ENCODE results near the gene CNTNAP2.
"Not testable (repeated sequence)": the region's sequence is repeated elsewhere in the genome, so short reads cannot be mapped to it uniquely, and the experiment has no call there.

CNTNAP2 gene

DNA sequence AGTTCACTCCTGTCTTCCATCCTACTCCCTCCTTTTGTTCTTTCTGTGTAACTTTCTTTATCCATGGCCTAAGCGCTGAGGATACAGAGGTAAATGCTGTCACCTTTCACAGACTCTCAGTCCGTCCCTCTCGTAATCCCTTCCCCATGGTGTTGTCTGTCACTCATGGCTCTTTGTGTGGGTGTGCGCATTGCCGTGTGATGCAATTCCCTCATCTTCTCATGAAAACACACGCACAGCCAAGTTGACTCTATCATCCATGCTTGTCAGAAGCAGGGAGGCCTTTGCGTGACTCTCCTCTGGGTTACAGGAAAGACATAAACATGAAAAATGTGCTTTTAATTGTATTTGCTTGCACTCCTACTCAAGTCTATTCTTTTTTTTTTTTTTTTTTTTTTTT is 2348.3 kb downstream of the CNTNAP2 start:
- Histone ChIP-seq H3K9ac (no peak overlapping the region), H2AFZ (ENCODE audit: low read depth) (no peak overlapping the region), H3K4me3 (IDR thresholded peaks at IDR 0.05; ENCODE audit: insufficient read depth, low read depth, low read length) (no peak overlapping the region), H3K27ac (no peak overlapping the region), H3K4me1 (ENCODE audit: low read depth, poor library complexity, severe bottlenecking) (no peaks in the 10 kb centered on the region), H4K20me1 (ENCODE audit: insufficient read depth) (no peaks in the 10 kb centered on the region), H3K79me2 (ENCODE audit: insufficient read depth, low read depth) (no peaks in the 10 kb centered on the region), H3K27me3 (ENCODE audit: insufficient read depth, low read depth) (no peaks in the 10 kb centered on the region), H3K4me2 (no peak overlapping the region), H3K36me3 (ENCODE audit: insufficient read depth) (no peaks in the 10 kb centered on the region)
- TF ChIP-seq, protein P1, sequence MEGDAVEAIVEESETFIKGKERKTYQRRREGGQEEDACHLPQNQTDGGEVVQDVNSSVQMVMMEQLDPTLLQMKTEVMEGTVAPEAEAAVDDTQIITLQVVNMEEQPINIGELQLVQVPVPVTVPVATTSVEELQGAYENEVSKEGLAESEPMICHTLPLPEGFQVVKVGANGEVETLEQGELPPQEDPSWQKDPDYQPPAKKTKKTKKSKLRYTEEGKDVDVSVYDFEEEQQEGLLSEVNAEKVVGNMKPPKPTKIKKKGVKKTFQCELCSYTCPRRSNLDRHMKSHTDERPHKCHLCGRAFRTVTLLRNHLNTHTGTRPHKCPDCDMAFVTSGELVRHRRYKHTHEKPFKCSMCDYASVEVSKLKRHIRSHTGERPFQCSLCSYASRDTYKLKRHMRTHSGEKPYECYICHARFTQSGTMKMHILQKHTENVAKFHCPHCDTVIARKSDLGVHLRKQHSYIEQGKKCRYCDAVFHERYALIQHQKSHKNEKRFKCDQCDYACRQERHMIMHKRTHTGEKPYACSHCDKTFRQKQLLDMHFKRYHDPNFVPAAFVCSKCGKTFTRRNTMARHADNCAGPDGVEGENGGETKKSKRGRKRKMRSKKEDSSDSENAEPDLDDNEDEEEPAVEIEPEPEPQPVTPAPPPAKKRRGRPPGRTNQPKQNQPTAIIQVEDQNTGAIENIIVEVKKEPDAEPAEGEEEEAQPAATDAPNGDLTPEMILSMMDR (conservative IDR thresholded peaks at IDR 0.05; ENCODE audit: low read depth, low read length): no peak

DNA sequence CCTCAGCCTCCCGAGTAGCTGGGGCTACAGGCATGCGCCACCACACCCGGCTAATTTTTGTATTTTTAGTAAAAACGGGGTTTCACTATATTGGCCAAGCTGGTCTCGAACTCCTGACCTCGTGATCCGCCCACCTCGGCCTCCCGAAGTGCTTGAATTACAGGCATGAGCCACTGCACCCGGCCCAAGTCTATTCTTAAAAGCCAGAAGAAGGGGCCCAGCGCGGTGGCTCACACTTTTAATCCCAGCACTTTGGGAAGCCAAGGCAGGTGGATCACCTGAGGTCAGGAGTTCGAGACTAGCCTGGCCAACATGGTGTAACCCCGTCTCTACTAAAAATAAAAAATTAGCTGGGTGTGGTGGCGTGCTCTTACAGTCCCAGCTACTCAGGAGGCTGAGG is 2348.8 kb downstream of the CNTNAP2 start:
- H3K4me1 ChIP-seq (ENCODE audit: low read depth, poor library complexity, severe bottlenecking); H3K4me3 ChIP-seq (IDR thresholded peaks at IDR 0.05; ENCODE audit: insufficient read depth, low read depth, low read length); H3K79me2 ChIP-seq (ENCODE audit: insufficient read depth, low read depth); H3K36me3 ChIP-seq (ENCODE audit: insufficient read depth); H3K9ac ChIP-seq; H2AFZ ChIP-seq (ENCODE audit: low read depth); H3K27ac ChIP-seq; H4K20me1 ChIP-seq (ENCODE audit: insufficient read depth); H3K27me3 ChIP-seq (ENCODE audit: insufficient read depth, low read depth); H3K4me2 ChIP-seq: not testable (repeated sequence)

DNA sequence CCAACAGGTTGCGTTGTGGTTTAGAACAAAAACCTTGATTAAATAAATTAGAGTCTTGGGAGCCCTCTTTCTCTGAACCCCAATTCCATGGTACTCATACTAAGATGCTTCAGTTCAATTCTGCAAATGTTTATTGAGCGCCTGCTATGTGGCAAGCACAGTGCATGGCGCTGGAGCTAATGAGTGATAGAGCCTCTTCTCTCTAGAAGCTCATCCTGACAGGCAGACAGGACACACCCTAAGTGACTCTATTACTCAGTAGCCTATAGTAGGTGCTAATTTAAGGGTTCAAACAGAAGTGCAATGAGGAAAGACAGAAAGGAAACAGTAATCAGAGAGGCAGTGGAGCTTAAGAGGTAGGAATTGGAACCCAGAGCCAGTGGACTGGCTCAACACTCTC is 2349.5 kb downstream of the CNTNAP2 start:
- H3K4me2 ChIP-seq: no peak overlapping the region
- no peaks in the 10 kb centered on the region for H3K4me1 ChIP-seq (ENCODE audit: low read depth, poor library complexity, severe bottlenecking)
- no peak overlapping the region for H3K9ac ChIP-seq
- no peaks in the 10 kb centered on the region for H3K27me3 ChIP-seq (ENCODE audit: insufficient read depth, low read depth)
- H4K20me1 ChIP-seq (ENCODE audit: insufficient read depth): no peaks in the 10 kb centered on the region
- TF ChIP-seq, protein P1 (conservative IDR thresholded peaks at IDR 0.05; ENCODE audit: low read depth, low read length): no peak
- H3K4me3 ChIP-seq (IDR thresholded peaks at IDR 0.05; ENCODE audit: insufficient read depth, low read depth, low read length): no peak overlapping the region
- H3K79me2 ChIP-seq (ENCODE audit: insufficient read depth, low read depth): no peaks in the 10 kb centered on the region
- no peak overlapping the region for H2AFZ ChIP-seq (ENCODE audit: low read depth)
- no peak overlapping the region for H3K27ac ChIP-seq
- H3K36me3 ChIP-seq (ENCODE audit: insufficient read depth): no peaks in the 10 kb centered on the region

DNA sequence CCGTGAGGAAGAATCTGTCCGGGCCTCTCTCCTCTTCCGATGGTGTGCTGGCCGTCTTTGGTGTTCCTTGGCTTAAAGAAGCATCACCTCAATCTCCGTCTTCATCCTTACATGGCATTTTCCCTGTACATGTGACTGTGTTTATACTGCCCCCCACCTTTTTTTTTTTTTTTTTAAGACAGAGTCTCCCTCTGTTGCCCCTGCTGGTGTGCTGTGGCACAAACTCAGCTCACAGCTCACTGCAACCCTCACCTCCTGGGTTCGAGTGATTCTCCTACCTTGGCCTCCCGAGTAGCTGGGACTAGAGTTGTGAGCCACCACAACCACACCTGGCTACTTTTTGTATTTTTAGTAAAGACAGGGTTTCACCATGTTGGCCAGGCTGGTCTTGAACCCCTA is 2352.1 kb downstream of the CNTNAP2 start:
- Histone ChIP-seq H3K36me3 (ENCODE audit: insufficient read depth) (no peaks in the 10 kb centered on the region), H2AFZ (ENCODE audit: low read depth) (no peak overlapping the region), H3K4me1 (ENCODE audit: low read depth, poor library complexity, severe bottlenecking) (no peaks in the 10 kb centered on the region), H3K4me3 (IDR thresholded peaks at IDR 0.05; ENCODE audit: insufficient read depth, low read depth, low read length) (no peak overlapping the region), H3K27me3 (ENCODE audit: insufficient read depth, low read depth) (no peaks in the 10 kb centered on the region), H3K4me2 (no peak overlapping the region), H3K9ac (no peak overlapping the region), H3K27ac (no peak overlapping the region), H3K79me2 (ENCODE audit: insufficient read depth, low read depth) (no peaks in the 10 kb centered on the region), H4K20me1 (ENCODE audit: insufficient read depth) (no peaks in the 10 kb centered on the region)
- TF ChIP-seq, protein P1 (conservative IDR thresholded peaks at IDR 0.05; ENCODE audit: low read depth, low read length): no peak

All from KMS-11 (cell line).